ENCODE data around the gene TEX22. TPM values are rescaled to one million over a fixed set of nuclear protein-coding genes. Genes with fewer than 3 reads are reported as not detected.

Gene TEX22
- total RNA-seq, 2 experiments from 2014 or later = 2.0 to 2.6 TPM

- no peak for DNase-seq
- no peak overlapping the region for H3K27ac Mint-ChIP-seq
- H3K4me1 Mint-ChIP-seq (ENCODE audit: low read depth) = peaks cover 2% of the 10 kb centered on the region
- H3K9me3 Mint-ChIP-seq = no peaks in the 10 kb centered on the region
- intact Hi-C loops (cut with micrococcal nuclease) = no loop called here
- H3K4me3 Mint-ChIP-seq = no peak overlapping the region
- no peaks in the 10 kb centered on the region for H3K36me3 Mint-ChIP-seq (ENCODE audit: low read depth)
- CTCF ChIA-PET = interaction anchor here (0.6 to 1.9 kb wide), 2 partner anchors 19 to 753 kb away, joined by 3 to 7 read pairs; no protein-coding TSS in a partner anchor
- H3K27me3 Mint-ChIP-seq (ENCODE audit: low read depth) = no peaks in the 10 kb centered on the region
Observed at GRCh38 chr14:105389534-105389933, 8.8 kb upstream of the TEX22 start.

DNA sequence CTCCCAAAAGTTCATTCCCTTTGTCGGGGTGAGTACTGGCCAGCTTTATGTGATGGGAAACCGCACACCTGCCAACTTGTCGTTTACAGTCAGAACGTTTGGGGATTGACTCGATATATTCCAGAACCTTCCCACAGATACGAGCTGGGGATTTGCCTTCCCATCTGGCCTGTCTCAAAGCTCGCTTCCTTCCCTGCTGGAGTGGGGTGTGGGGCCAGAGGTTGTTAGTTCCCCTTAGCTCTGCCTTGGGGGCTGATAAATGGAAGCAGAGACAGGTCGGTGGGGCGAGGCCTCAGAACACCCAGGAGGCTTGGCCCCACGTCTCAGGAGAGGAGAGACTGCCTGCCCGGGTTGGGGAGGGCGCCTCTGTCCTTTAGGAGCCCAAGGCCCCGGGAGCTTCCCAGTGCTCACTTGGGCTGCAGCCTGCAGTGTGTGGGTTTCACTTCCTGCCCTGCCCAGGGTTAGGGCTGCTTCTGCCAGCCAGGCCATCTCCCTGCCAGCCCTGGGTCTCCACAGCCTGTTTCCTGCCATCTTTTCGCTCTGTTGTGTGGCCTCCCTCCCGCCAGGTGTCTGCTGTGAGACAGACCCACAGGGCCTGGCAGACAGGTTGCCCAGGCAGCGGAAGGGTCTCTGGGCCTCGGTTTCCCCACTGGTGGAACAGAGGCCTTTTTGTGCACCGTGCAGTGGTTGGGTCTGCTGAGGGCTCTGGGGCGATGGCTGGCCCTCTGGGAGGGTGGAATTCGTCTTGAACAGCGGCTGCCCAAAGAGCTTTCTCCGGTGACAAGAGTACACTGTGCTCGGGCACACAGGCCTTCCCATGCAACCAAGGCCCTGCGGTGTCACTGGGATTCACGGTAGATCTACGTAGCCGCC, 8.1 kb upstream of the TEX22 start:
- Mint-ChIP-seq H3K4me3 (no peak overlapping the region), H3K27me3 (ENCODE audit: low read depth) (no peaks in the 10 kb centered on the region), H3K36me3 (ENCODE audit: low read depth) (no peaks in the 10 kb centered on the region), H3K27ac (no peak overlapping the region), H3K9me3 (no peaks in the 10 kb centered on the region), H3K4me1 (ENCODE audit: low read depth) (peaks cover 2% of the 10 kb centered on the region)
- intact Hi-C loops (cut with micrococcal nuclease) = no loop called here
- no peak for DNase-seq
- CTCF ChIA-PET = interaction anchor here (0.6 to 1.9 kb wide), 2 partner anchors 20 to 753 kb away, joined by 3 to 7 read pairs; no protein-coding TSS in a partner anchor

DNA sequence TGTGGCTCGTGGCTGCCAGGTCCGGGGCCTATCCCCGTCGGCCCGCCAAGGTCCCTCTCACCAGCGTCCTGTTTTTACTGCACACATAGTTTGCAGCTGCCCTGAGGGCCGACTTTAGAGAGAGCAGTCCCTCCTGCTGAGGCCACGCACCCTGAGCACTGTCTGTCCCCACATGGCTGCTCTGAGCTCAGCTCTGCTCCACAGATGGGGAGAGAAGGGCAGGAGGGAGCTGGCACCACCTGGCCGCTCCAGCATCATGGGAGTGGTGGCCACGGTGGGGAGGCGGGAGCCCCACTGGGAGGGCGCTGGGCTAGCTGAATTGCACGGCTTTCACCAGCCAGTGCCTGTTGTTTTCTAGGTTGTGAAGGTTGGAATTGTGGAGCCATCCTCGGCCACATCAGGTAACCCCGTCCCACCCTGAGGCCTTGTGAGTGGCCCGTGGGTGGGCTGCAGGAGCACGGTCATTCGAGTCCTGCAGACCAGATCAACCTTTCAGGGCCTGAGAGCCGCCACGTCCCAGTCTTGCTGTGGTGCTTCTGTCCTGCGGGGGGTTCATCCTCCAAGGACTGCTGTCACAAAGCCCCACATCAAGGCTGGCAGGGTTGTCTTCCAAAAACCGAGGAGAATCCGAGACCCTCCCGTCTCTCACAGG, 7.4 kb upstream of the TEX22 start:
- Mint-ChIP-seq H3K4me3 (no peak overlapping the region), H3K9me3 (no peaks in the 10 kb centered on the region), H3K4me1 (ENCODE audit: low read depth) (peaks cover 2% of the 10 kb centered on the region), H3K27ac (no peak overlapping the region), H3K27me3 (ENCODE audit: low read depth) (no peaks in the 10 kb centered on the region), H3K36me3 (ENCODE audit: low read depth) (no peaks in the 10 kb centered on the region)
- CTCF ChIA-PET = interaction anchor here (1.9 kb wide), 1 partner anchor 20 kb away, joined by 7 read pairs; no protein-coding TSS in a partner anchor
- intact Hi-C loops (cut with micrococcal nuclease) = no loop called here
- no peak for DNase-seq

- Mint-ChIP-seq H3K9me3 (no peaks in the 10 kb centered on the region), H3K27me3 (ENCODE audit: low read depth) (no peaks in the 10 kb centered on the region), H3K4me1 (ENCODE audit: low read depth) (peaks cover 2% of the 10 kb centered on the region), H3K27ac (no peak overlapping the region), H3K4me3 (no peak overlapping the region), H3K36me3 (ENCODE audit: low read depth) (no peaks in the 10 kb centered on the region)
- DNase-seq = no peak
- intact Hi-C loops (cut with micrococcal nuclease) = no loop called here
- CTCF ChIA-PET = no interaction called here
Observed at GRCh38 chr14:105391541-105391940, 6.8 kb upstream of the TEX22 start.

DNA sequence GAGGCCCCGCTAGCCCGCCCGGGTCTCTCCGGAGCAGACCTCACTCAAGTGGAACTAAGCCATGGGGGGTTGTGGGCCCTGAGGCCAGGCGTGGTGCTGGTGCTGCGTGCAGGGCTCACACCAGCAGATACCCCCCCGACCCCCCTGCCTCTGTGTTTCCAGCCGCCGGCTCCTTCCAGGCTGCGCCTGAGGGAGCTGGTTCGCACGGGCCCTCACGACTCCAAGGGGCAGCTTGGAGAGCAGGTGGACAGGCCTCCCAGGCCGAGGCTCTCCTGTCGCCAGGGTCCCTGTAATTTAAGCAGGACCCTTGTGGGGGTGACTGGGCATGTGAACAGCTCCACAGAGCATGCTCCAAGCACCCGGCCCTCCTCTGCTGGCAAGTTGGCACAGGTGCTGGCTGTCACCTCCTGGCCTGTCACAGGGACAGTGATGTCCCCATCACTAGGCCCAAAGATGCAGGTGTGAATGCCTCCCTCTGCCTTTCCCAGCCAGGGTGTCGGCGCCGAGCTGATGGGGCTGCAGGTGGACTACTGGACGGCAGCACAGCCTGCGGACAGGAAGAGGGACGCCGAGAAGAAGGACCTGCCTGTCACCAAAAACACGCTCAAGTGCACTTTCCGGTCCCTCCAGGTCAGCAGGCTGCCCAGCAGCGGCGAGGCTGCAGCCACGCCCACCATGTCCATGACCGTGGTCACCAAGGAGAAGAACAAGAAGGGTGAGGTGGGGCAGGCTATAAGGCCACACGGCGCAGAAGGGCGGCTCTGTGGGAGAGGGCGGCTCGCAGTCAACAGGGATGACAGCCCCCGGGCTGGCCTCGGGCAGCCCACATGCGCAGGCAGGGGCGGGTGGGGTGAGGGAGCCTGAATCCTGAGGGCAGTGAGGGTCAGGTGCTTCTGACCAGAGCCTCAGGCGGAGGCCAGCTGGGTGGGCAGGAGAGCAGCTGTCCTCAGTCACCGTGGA, 5.9 kb upstream of the TEX22 start:
- Mint-ChIP-seq H3K36me3 (ENCODE audit: low read depth) (no peaks in the 10 kb centered on the region), H3K4me3 (no peak overlapping the region), H3K4me1 (ENCODE audit: low read depth) (peaks cover 2% of the 10 kb centered on the region), H3K9me3 (no peaks in the 10 kb centered on the region), H3K27ac (no peak overlapping the region), H3K27me3 (ENCODE audit: low read depth) (no peaks in the 10 kb centered on the region)
- DNase-seq = no peak
- CTCF ChIA-PET = interaction anchor here (0.5 kb wide), 1 partner anchor 35 kb away, joined by 3 read pairs; no protein-coding TSS in a partner anchor
- intact Hi-C loops (cut with micrococcal nuclease) = no loop called here

DNA sequence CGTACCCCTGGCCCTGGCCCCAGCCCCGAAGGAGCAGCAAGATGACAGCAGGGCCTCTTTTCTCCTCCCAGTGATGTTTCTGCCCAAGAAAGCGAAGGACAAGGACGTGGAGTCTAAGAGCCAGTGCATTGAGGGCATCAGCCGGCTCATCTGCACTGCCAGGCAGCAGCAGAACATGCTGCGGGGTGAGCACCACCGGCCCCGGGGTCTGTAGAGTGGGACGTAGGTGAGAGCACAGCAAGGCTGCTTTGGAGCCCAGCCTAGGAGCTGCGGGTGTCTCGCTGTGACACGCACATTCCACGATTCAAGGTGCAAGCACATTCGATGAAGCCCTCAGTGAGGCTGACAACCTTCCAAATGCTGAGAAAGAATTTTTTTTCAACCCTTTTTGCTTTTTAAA, 5.2 kb upstream of the TEX22 start:
- intact Hi-C loops (cut with micrococcal nuclease) = no loop called here
- CTCF ChIA-PET = no interaction called here
- H3K36me3 Mint-ChIP-seq (ENCODE audit: low read depth) = peaks cover 1% of the 10 kb centered on the region
- no peak overlapping the region for H3K4me3 Mint-ChIP-seq
- peaks cover 5% of the 10 kb centered on the region for H3K4me1 Mint-ChIP-seq (ENCODE audit: low read depth)
- H3K9me3 Mint-ChIP-seq = no peaks in the 10 kb centered on the region
- DNase-seq = no peak
- no peak overlapping the region for H3K27ac Mint-ChIP-seq
- H3K27me3 Mint-ChIP-seq (ENCODE audit: low read depth) = no peaks in the 10 kb centered on the region

DNA sequence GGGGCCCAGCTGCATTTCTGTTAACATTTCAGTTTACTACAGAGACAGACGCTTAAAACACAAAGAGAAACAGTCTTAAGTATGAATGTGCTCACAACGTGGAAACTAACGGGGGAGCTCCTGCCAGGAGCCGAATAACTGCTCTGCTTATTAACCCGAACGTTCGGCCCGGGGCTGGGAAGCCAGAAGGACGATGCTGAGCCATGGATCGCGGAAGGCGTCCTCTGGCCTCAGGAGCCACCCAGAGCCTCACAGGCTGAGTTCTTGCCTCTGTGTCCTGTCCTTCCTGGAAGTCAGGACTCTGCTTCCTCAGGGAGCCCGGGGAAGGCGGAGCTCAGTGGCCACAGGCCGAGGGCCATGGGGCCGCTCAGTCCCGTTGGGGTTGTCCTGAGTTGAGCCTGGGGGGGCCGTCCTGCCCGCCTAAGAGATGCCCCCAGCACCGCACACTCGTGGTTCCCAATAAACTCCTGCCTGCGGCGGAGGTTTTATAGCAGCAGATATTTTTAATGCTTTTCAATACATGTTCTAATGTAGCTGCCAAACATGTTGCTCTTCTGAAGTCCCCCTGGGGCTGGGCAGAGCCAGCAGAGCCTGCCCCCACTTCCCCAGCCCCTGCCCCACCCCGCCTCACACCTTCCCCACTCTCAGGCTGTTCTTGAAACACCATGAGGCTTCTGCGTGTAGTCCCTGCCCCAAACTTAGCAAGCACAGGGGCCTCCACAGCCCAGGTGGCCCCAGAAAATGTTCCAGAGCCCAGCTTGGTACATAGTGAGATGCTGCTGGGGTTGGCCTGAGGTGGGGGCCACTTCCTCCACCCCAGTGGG, 3.4 kb upstream of the TEX22 start:
- CTCF ChIA-PET = no interaction called here
- intact Hi-C loops (cut with micrococcal nuclease) = no loop called here
- no peak for DNase-seq
- H3K4me1 Mint-ChIP-seq (ENCODE audit: low read depth) = peaks cover 14% of the 10 kb centered on the region
- no peaks in the 10 kb centered on the region for H3K9me3 Mint-ChIP-seq
- H3K4me3 Mint-ChIP-seq = no peak overlapping the region
- no peaks in the 10 kb centered on the region for H3K27me3 Mint-ChIP-seq (ENCODE audit: low read depth)
- no peak overlapping the region for H3K27ac Mint-ChIP-seq
- H3K36me3 Mint-ChIP-seq (ENCODE audit: low read depth) = peaks cover 13% of the 10 kb centered on the region

DNA sequence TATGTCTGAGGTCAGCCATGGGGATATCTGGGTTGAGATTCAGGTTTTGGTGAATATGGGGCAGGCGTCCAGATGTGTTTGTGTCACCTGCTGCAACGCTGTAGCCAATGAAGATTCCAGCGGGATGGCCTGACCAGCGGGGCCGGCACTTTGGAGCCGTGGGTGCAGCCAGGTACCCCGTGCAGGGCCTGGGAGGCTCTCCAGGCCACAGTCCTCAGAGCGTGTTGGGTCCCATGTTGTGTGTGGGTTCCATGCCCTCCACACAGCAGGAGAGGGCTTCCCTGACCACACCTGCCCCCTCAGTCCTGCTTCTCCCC, 2.8 kb upstream of the TEX22 start:
- DNase-seq = no peak
- Mint-ChIP-seq H3K4me3 (no peak overlapping the region), H3K27me3 (ENCODE audit: low read depth) (no peaks in the 10 kb centered on the region), H3K4me1 (ENCODE audit: low read depth) (peaks cover 16% of the 10 kb centered on the region), H3K36me3 (ENCODE audit: low read depth) (peaks cover 19% of the 10 kb centered on the region), H3K27ac (no peak overlapping the region), H3K9me3 (peaks cover 3% of the 10 kb centered on the region)
- intact Hi-C loops (cut with micrococcal nuclease) = no loop called here
- CTCF ChIA-PET = no interaction called here

DNA sequence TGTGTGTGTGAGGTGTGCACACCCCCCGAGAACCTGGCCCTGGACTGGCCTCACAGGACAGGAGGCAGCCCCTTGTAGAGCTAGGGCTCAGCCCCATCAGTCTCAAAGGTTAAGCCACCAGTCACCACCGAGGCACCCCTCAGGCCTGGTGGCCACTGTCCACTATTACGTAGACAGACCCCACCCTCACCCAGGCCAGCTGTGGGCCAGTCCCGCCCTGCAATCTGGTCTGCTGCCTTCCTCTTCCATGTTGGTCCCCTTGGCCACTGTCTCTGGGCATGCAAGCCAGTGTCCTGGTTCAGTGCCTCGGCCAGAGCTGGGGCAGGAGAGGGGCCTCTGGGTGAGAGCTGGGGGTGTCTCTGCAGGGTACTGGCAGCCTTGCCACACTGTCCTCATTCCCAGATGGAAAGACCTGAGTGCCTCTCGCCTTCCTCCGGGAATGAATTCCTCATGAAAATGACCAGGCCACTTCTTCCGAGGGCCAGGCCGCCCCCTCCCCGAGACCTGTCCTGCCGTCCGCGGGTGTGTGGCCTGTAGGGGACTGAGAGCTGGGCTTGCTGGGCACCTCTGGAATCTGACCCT, 897 bp upstream of the TEX22 start:
- no peak for DNase-seq
- no peaks in the 10 kb centered on the region for H3K27me3 Mint-ChIP-seq (ENCODE audit: low read depth)
- peak overlapping the region; percentile 83 for H3K27ac Mint-ChIP-seq
- H3K4me1 Mint-ChIP-seq (ENCODE audit: low read depth) = peaks cover 22% of the 10 kb centered on the region
- H3K36me3 Mint-ChIP-seq (ENCODE audit: low read depth) = peaks cover 32% of the 10 kb centered on the region
- peak overlapping the region; percentile 67 for H3K4me3 Mint-ChIP-seq
- intact Hi-C loops (cut with micrococcal nuclease) = no loop called here
- CTCF ChIA-PET = interaction anchor here (0.8 to 1.9 kb wide), 4 partner anchors 9 to 93 kb away, joined by 3 to 7 read pairs (median 4); no protein-coding TSS in a partner anchor
- peaks cover 19% of the 10 kb centered on the region for H3K9me3 Mint-ChIP-seq

- CTCF ChIA-PET = interaction anchor here (0.9 kb wide), 1 partner anchor 12 kb away, joined by 3 read pairs; no protein-coding TSS in a partner anchor
- DNase-seq = no peak
- Mint-ChIP-seq H3K9me3 (peaks cover 23% of the 10 kb centered on the region), H3K36me3 (ENCODE audit: low read depth) (peaks cover 34% of the 10 kb centered on the region), H3K4me1 (ENCODE audit: low read depth) (peaks cover 31% of the 10 kb centered on the region), H3K4me3 (peak overlapping the region; percentile 85), H3K27me3 (ENCODE audit: low read depth) (no peaks in the 10 kb centered on the region), H3K27ac (peak overlapping the region; percentile 50)
- intact Hi-C loops (cut with micrococcal nuclease) = loop anchor here (1.0 to 2.0 kb wide), 3 partner anchors 16 to 92 kb away; partner anchors contain the start of gene TEDC1
Observed at GRCh38 chr14:105398726-105399465, 558 bp downstream of the TEX22 start.

DNA sequence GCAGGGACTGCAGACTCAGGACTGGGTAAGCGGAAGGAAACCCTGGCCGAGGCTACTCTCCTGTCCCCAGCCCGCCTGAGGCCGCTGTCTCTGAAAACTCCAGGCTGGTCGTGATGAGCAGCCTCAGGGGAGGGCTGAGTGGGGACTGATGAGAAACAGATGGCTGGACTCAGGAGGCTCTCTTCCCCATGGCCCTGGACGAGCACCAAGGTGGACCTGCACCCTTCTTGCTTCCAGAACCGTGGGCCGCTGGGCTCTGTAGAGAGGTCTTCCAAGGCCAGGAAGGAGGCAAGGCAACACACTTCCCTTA, 1.1 kb downstream of the TEX22 start:
- DNase-seq = no peak

More for the DNA sequence above, 1.1 kb downstream of the TEX22 start:
- Mint-ChIP-seq H3K4me3 (peak overlapping the region; percentile 85), H3K36me3 (ENCODE audit: low read depth) (peaks cover 34% of the 10 kb centered on the region), H3K4me1 (ENCODE audit: low read depth) (peaks cover 36% of the 10 kb centered on the region), H3K27ac (peak overlapping the region; percentile 41), H3K27me3 (ENCODE audit: low read depth) (no peaks in the 10 kb centered on the region), H3K9me3 (peaks cover 23% of the 10 kb centered on the region)
- intact Hi-C loops (cut with micrococcal nuclease) = loop anchor here (2.0 kb wide), 1 partner anchor 15 kb away; no protein-coding TSS in a partner anchor
- CTCF ChIA-PET = no interaction called here
